Measurements from ENCODE around the gene MARK1.

MARK1 gene

GRCh38 chr1:220513834-220514233, 14.1 kb upstream of the MARK1 start:
- no peak for DNase-seq
- no peaks in the 10 kb centered on the region for H3K27me3 ChIP-seq (ENCODE audit: insufficient read depth, low read length, poor library complexity)
- H3K4me1 ChIP-seq (ENCODE audit: insufficient read depth, low read length), result no peaks in the 10 kb centered on the region
- no peaks in the 10 kb centered on the region for H3K9me3 ChIP-seq (ENCODE audit: insufficient read depth, low read length, severe bottlenecking)
- H3K27ac ChIP-seq (ENCODE audit: low read length), result no peak overlapping the region
- H3K4me3 ChIP-seq (ENCODE audit: low read depth in 1 of 2, low read length in 2 of 2), result no peak overlapping the region
- H3K36me3 ChIP-seq (ENCODE audit: insufficient read depth, low read length), result no peaks in the 10 kb centered on the region
- no peak overlapping the region for H3K9ac ChIP-seq (ENCODE audit: low read depth, low read length)
- no peaks in the 10 kb centered on the region for H3K79me2 ChIP-seq (ENCODE audit: insufficient read depth, low read length)
- no peak overlapping the region for H2AFZ ChIP-seq (ENCODE audit: low read depth, low read length)
- no peaks in the 10 kb centered on the region for H4K20me1 ChIP-seq (ENCODE audit: insufficient read depth, low read length)
- ATAC-seq (ENCODE audit: insufficient read depth, low read depth), result no peak
- no peak for TF ChIP-seq EZH2 (IDR thresholded peaks at IDR 0.05; ENCODE audit: borderline replicate concordance, low read depth, low read length, severe bottlenecking)
- TF ChIP-seq, protein P1, sequence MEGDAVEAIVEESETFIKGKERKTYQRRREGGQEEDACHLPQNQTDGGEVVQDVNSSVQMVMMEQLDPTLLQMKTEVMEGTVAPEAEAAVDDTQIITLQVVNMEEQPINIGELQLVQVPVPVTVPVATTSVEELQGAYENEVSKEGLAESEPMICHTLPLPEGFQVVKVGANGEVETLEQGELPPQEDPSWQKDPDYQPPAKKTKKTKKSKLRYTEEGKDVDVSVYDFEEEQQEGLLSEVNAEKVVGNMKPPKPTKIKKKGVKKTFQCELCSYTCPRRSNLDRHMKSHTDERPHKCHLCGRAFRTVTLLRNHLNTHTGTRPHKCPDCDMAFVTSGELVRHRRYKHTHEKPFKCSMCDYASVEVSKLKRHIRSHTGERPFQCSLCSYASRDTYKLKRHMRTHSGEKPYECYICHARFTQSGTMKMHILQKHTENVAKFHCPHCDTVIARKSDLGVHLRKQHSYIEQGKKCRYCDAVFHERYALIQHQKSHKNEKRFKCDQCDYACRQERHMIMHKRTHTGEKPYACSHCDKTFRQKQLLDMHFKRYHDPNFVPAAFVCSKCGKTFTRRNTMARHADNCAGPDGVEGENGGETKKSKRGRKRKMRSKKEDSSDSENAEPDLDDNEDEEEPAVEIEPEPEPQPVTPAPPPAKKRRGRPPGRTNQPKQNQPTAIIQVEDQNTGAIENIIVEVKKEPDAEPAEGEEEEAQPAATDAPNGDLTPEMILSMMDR (IDR thresholded peaks at IDR 0.05; ENCODE audit: borderline replicate concordance, extremely low read depth, low read length, poor library complexity, severe bottlenecking), result no peak
- no peak overlapping the region for H3K4me2 ChIP-seq (ENCODE audit: insufficient read depth, low read length)

DNA sequence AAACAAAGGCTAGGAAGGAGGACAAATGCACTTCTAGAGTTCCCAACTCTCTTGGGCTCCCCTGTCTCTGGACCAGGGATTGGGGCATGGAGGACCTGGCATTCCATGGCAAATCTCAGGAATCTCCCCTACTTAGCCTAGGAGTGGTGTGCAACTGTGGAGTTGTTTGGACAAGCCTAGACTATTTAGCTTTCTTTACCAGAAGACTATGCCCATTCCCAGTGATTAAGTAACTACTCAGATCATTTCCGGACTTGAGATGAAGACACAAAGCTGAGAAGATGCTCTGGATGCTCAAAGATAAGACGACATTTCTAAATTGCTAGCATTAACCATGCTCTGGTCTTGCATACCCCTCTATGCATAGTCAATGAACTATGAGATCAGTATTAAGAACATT, 13.7 kb upstream of the MARK1 start:
- H3K27ac ChIP-seq (ENCODE audit: low read length), result no peak overlapping the region

DNA sequence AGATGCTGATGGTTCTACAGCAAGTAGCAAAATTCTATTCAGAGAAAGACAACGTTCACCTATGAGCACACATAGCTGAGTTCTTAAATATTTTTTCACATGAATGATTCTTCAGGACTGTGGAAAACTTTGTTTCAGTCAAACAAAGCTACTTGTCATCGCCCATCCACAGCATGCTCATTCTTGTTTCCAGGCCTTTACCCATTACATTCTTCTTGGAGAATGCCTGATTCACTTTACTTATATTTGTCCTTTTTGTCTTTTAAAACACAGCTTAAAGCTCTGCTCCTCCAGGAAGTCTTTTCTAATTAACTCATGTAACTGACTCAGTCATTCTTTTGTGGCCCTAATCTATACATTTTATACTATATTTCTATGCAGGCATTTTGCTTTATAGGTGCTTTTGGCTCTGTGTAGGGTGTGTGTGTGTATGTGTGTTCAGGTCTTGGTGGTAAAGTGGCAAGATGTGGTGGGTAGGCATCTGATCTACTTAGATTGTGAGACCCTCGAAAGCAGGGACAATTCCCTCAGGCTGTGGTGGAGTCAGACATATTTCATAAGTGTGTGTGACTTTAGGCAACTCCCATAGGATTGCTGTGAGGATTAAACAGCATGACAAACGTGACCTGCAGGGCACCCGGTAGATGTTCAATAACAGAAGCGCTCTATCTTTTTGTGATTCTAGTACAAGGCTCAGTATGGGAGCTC, 11.8 kb upstream of the MARK1 start:
- Histone ChIP-seq H3K4me1 (ENCODE audit: insufficient read depth, low read length) (no peaks in the 10 kb centered on the region), H3K79me2 (ENCODE audit: insufficient read depth, low read length) (no peaks in the 10 kb centered on the region), H3K36me3 (ENCODE audit: insufficient read depth, low read length) (no peaks in the 10 kb centered on the region), H4K20me1 (ENCODE audit: insufficient read depth, low read length) (no peaks in the 10 kb centered on the region), H3K9ac (ENCODE audit: low read depth, low read length) (no peak overlapping the region), H3K27me3 (ENCODE audit: insufficient read depth, low read length, poor library complexity) (no peaks in the 10 kb centered on the region), H2AFZ (ENCODE audit: low read depth, low read length) (no peak overlapping the region), H3K27ac (ENCODE audit: low read length) (no peak overlapping the region), H3K4me2 (ENCODE audit: insufficient read depth, low read length) (no peak overlapping the region), H3K9me3 (ENCODE audit: insufficient read depth, low read length, severe bottlenecking) (no peaks in the 10 kb centered on the region), H3K4me3 (ENCODE audit: low read depth in 1 of 2, low read length in 2 of 2) (no peak overlapping the region)
- no peak for TF ChIP-seq EZH2 (IDR thresholded peaks at IDR 0.05; ENCODE audit: borderline replicate concordance, low read depth, low read length, severe bottlenecking)
- TF ChIP-seq, protein P1 (IDR thresholded peaks at IDR 0.05; ENCODE audit: borderline replicate concordance, extremely low read depth, low read length, poor library complexity, severe bottlenecking), result no peak
- no peak for ATAC-seq (ENCODE audit: insufficient read depth, low read depth)
- no peak for DNase-seq

More for the DNA sequence above, 13.7 kb upstream of the MARK1 start:
- Histone ChIP-seq H2AFZ (ENCODE audit: low read depth, low read length) (no peak overlapping the region), H3K9ac (ENCODE audit: low read depth, low read length) (no peak overlapping the region), H4K20me1 (ENCODE audit: insufficient read depth, low read length) (no peaks in the 10 kb centered on the region), H3K36me3 (ENCODE audit: insufficient read depth, low read length) (no peaks in the 10 kb centered on the region), H3K9me3 (ENCODE audit: insufficient read depth, low read length, severe bottlenecking) (no peaks in the 10 kb centered on the region), H3K4me2 (ENCODE audit: insufficient read depth, low read length) (no peak overlapping the region), H3K79me2 (ENCODE audit: insufficient read depth, low read length) (no peaks in the 10 kb centered on the region), H3K27me3 (ENCODE audit: insufficient read depth, low read length, poor library complexity) (no peaks in the 10 kb centered on the region), H3K4me3 (ENCODE audit: low read depth in 1 of 2, low read length in 2 of 2) (no peak overlapping the region), H3K4me1 (ENCODE audit: insufficient read depth, low read length) (no peaks in the 10 kb centered on the region)
- DNase-seq (no peak), ATAC-seq (ENCODE audit: insufficient read depth, low read depth) (no peak)
- no peak for TF ChIP-seq EZH2 (IDR thresholded peaks at IDR 0.05; ENCODE audit: borderline replicate concordance, low read depth, low read length, severe bottlenecking)

- H3K9me3 ChIP-seq (ENCODE audit: insufficient read depth, low read length, severe bottlenecking), result no peaks in the 10 kb centered on the region
- no peak overlapping the region for H3K9ac ChIP-seq (ENCODE audit: low read depth, low read length)
- H3K79me2 ChIP-seq (ENCODE audit: insufficient read depth, low read length), result no peaks in the 10 kb centered on the region
- H3K27ac ChIP-seq (ENCODE audit: low read length), result no peak overlapping the region
- no peaks in the 10 kb centered on the region for H3K36me3 ChIP-seq (ENCODE audit: insufficient read depth, low read length)
- no peaks in the 10 kb centered on the region for H3K4me1 ChIP-seq (ENCODE audit: insufficient read depth, low read length)
- no peaks in the 10 kb centered on the region for H3K27me3 ChIP-seq (ENCODE audit: insufficient read depth, low read length, poor library complexity)
- no peak overlapping the region for H2AFZ ChIP-seq (ENCODE audit: low read depth, low read length)
- no peak overlapping the region for H3K4me3 ChIP-seq (ENCODE audit: low read depth in 1 of 2, low read length in 2 of 2)
- TF ChIP-seq, protein P1 (IDR thresholded peaks at IDR 0.05; ENCODE audit: borderline replicate concordance, extremely low read depth, low read length, poor library complexity, severe bottlenecking), result no peak
- TF ChIP-seq EZH2 (IDR thresholded peaks at IDR 0.05; ENCODE audit: borderline replicate concordance, low read depth, low read length, severe bottlenecking), result no peak
- no peaks in the 10 kb centered on the region for H4K20me1 ChIP-seq (ENCODE audit: insufficient read depth, low read length)
- DNase-seq, result no peak
- ATAC-seq (ENCODE audit: insufficient read depth, low read depth), result no peak
- H3K4me2 ChIP-seq (ENCODE audit: insufficient read depth, low read length), result no peak overlapping the region
Measured at GRCh38 chr1:220516722-220517042, 11.3 kb upstream of the MARK1 start.

Data from DND-41 (cell line).